HK-2 (cell line): Measurements from ENCODE around the gene CDH23.

ENCODE experiments used
- DNase-seq: peaks from one replicate; pipeline ENCODE4 v3.0.0-alpha.2; 2018; ENCODE audit not compliant: unreplicated experiment

The CDH23 gene

GRCh38 chr10:71802235-71802634 lies 405.5 kb downstream of the CDH23 start:
- DNase-seq: no peak

GRCh38 chr10:71802715-71803488 lies 406.2 kb downstream of the CDH23 start:
- DNase-seq: no peak

- DNase-seq: no peak
These were observed 407.4 kb downstream of the CDH23 start for GRCh38 chr10:71804077-71804476.

- DNase-seq: peak; percentile 58
These were observed 409.3 kb downstream of the CDH23 start for GRCh38 chr10:71805776-71806703.

- no peak for DNase-seq
These were observed 410.2 kb downstream of the CDH23 start for GRCh38 chr10:71806704-71807556.

- no peak for DNase-seq
These were observed 411.1 kb downstream of the CDH23 start for GRCh38 chr10:71807557-71808510.

- DNase-seq: no peak
These were observed 412.9 kb downstream of the CDH23 start for GRCh38 chr10:71809628-71810027.

GRCh38 chr10:71810048-71810750 lies 413.5 kb downstream of the CDH23 start:
- DNase-seq: no peak

GRCh38 chr10:71811351-71811750 lies 414.6 kb downstream of the CDH23 start:
- DNase-seq: no peak

GRCh38 chr10:71812016-71812912 lies 415.5 kb downstream of the CDH23 start:
- DNase-seq: peak; percentile 75

GRCh38 chr10:71812913-71813590 lies 416.3 kb downstream of the CDH23 start:
- no peak for DNase-seq

- DNase-seq: no peak
These were observed 418.2 kb downstream of the CDH23 start for GRCh38 chr10:71814922-71815411.

GRCh38 chr10:71815515-71816130 lies 418.9 kb downstream of the CDH23 start:
- no peak for DNase-seq

GRCh38 chr10:71816421-71816851 lies 419.7 kb downstream of the CDH23 start:
- DNase-seq: no peak

GRCh38 chr10:71816936-71817618 lies 420.4 kb downstream of the CDH23 start:
- DNase-seq: no peak

- no peak for DNase-seq
These were observed 421.3 kb downstream of the CDH23 start for GRCh38 chr10:71817831-71818655.
